Activated CD4-positive, alpha-beta T cell treated with anti-CD3 and anti-CD28 coated beads, Interleukin-2, amount 50 U/mL, for 24 hours (primary cell): ENCODE measurements around the gene YJU2.
A peak's percentile ranks its signal among the peaks of the same experiment; 100 is the strongest.
"Not testable (repeated sequence)": the region's sequence is repeated elsewhere in the genome, so short reads cannot be mapped to it uniquely, and the experiment has no call there.

Experiments
- DNase-seq, 2 donors: peaks; one replicate each; pipeline ENCODE4 v3.0.0-alpha.2; 2020; ENCODE audit warnings: low read depth in 1 of 2, low spot score in 1 of 2

Gene YJU2

GRCh38 chr19:4267101-4267900 is 20.4 kb downstream of the YJU2 start:
- peak; percentile 31 to 40 for DNase-seq

- DNase-seq = no peak
Measured at GRCh38 chr19:4267901-4268815, 21.3 kb downstream of the YJU2 start.

- no peak for DNase-seq
Measured at GRCh38 chr19:4268816-4269430, 22.0 kb downstream of the YJU2 start.

GRCh38 chr19:4272894-4273293 is 26.0 kb downstream of the YJU2 start:
- DNase-seq = no peak

GRCh38 chr19:4274321-4274686 is 27.4 kb downstream of the YJU2 start:
- not testable (repeated sequence) for DNase-seq

- DNase-seq = no peak
Measured at GRCh38 chr19:4277191-4277696, 30.4 kb downstream of the YJU2 start.

GRCh38 chr19:4278010-4278409 is 31.1 kb downstream of the YJU2 start:
- DNase-seq = no peak

- no peak for DNase-seq
Measured at GRCh38 chr19:4278419-4279266, 31.8 kb downstream of the YJU2 start, which contains the start of gene SHD. SHD (plus strand) TSS chr19:4279266; CDS start chr19:4280064, 798 bp downstream.

- no peak for DNase-seq
Measured at GRCh38 chr19:4279267-4279529, 32.3 kb downstream of the YJU2 start.

GRCh38 chr19:4279530-4280422 is 32.9 kb downstream of the YJU2 start:
- no peak for DNase-seq

- no peak for DNase-seq
Measured at GRCh38 chr19:4284176-4284958, 37.5 kb downstream of the YJU2 start.

- no peak for DNase-seq
Measured at GRCh38 chr19:4284974-4285373, 38.1 kb downstream of the YJU2 start.

- DNase-seq = not testable (repeated sequence)
Measured at GRCh38 chr19:4286141-4286540, 39.3 kb downstream of the YJU2 start.

GRCh38 chr19:4288091-4288777 is 41.4 kb downstream of the YJU2 start:
- DNase-seq = no peak

GRCh38 chr19:4291184-4291732 is 44.4 kb downstream of the YJU2 start:
- no peak for DNase-seq

GRCh38 chr19:4292515-4292914 is 45.6 kb downstream of the YJU2 start:
- DNase-seq = no peak

- DNase-seq = no peak
Measured at GRCh38 chr19:4294389-4294788, 47.5 kb downstream of the YJU2 start.
